ENCODE data around the gene HEATR3. TPM values are rescaled to one million over a fixed set of nuclear protein-coding genes. Genes with fewer than 3 reads are reported as not detected.

Gene HEATR3
- polyA plus RNA-seq, 10 donors, result 13.8 to 19.0 (median 16.2) TPM

- peak; percentile 81 to 99 (median 91) for DNase-seq
Observed at GRCh38 chr16:50152807-50153595, 87.2 kb downstream of the HEATR3 start, which contains the start of gene TENT4B. Gene TENT4B (plus strand): TSS chr16:50153306. CDS start chr16:50153622, 316 bp downstream.

- DNase-seq, result peak in 1 of 3 donors; percentile 61
Observed at GRCh38 chr16:50153596-50154419, 88.0 kb downstream of the HEATR3 start.

GRCh38 chr16:50154420-50154950, 88.7 kb downstream of the HEATR3 start:
- peak in 1 of 3 donors; percentile 40 for DNase-seq

- no peak for DNase-seq
Observed at GRCh38 chr16:50155925-50156324, 90.2 kb downstream of the HEATR3 start.

Other genes starting within 250 kb of the HEATR3 start
- 10 to 100 TPM; 23.2 to 28.8 (median 26.3) TPM for gene ZNF423, start 209.9 kb upstream of the HEATR3 start, polyA plus RNA-seq (ENCODE audit: insufficient read length in 10 of 10)
- gene CNEP1R1, start 40.7 kb upstream of the HEATR3 start, polyA plus RNA-seq (ENCODE audit: insufficient read length in 10 of 10), result 10 to 100 TPM; 14.6 to 27.3 (median 21.0) TPM
- 1 to 10 TPM; 5.0 to 8.8 (median 7.0) TPM for gene TENT4B, start 87.3 kb downstream of the HEATR3 start, polyA plus RNA-seq (ENCODE audit: insufficient read length in 10 of 10)
- 10 to 100 TPM in 1 of 10 donors, 1 to 10 TPM in 9; 4.6 to 10.6 (median 8.9) TPM for gene ADCY7, start 200.6 kb downstream of the HEATR3 start, polyA plus RNA-seq (ENCODE audit: insufficient read length in 10 of 10)

Data from muscle of back (tissue), 11 donors.